HEK293T (cell line): ENCODE data around the gene GUCA2B.

Source experiments
- ARNT ChIP-seq: fragments of 450-650 bp; IDR thresholded peaks from 2 replicates; pipeline ENCODE4 v1.6.1; 2017; ENCODE audit warnings: mild to moderate bottlenecking
- BHLHE40 ChIP-seq: fragments of 450-650 bp; IDR thresholded peaks from 2 replicates; pipeline ENCODE4 v1.6.1; 2016; ENCODE audit warnings: mild to moderate bottlenecking, moderate library complexity, borderline replicate concordance
- CTBP1 ChIP-seq: fragments of 450-650 bp; IDR thresholded peaks from 2 replicates; pipeline ENCODE4 v1.6.1; 2016; ENCODE audit warnings: borderline replicate concordance
- ELF4 ChIP-seq: fragments of 450-650 bp; IDR thresholded peaks from 2 replicates; pipeline ENCODE4 v1.6.1; 2017; ENCODE audit warnings: antibody characterized with exemption
- FOXA1 ChIP-seq: fragments of 450-650 bp; IDR thresholded peaks from 2 replicates; pipeline ENCODE4 v1.6.1; 2016; ENCODE audit warnings: mild to moderate bottlenecking
- FOXK2 ChIP-seq: fragments of 450-650 bp; IDR thresholded peaks from 2 replicates; pipeline ENCODE4 v1.6.1; 2016; ENCODE audit warnings: mild to moderate bottlenecking
- FOXM1 ChIP-seq: fragments of 450-650 bp; IDR thresholded peaks from 2 replicates; pipeline ENCODE4 v1.6.1; 2017; ENCODE audit warnings: mild to moderate bottlenecking, borderline replicate concordance
- HDGF ChIP-seq: fragments of 450-650 bp; IDR thresholded peaks from 2 replicates; pipeline ENCODE4 v1.6.1; 2017; ENCODE audit warnings: antibody characterized with exemption, borderline replicate concordance
- NFRKB ChIP-seq: fragments of 450-650 bp; IDR thresholded peaks from 2 replicates; pipeline ENCODE4 v1.6.1; 2016; ENCODE audit warnings: mild to moderate bottlenecking, moderate library complexity
- SP1 ChIP-seq: fragments of 450-650 bp; IDR thresholded peaks from 2 replicates; pipeline ENCODE4 v1.6.1; 2017
- SUZ12 ChIP-seq: fragments of 450-650 bp; IDR thresholded peaks from 2 replicates; pipeline ENCODE4 v1.6.1; 2016; ENCODE audit warnings: mild to moderate bottlenecking
- ZNF384 ChIP-seq: fragments of 450-650 bp; IDR thresholded peaks from 2 replicates; pipeline ENCODE4 v1.6.1; 2016
- TF ChIP-seq, protein P1 (sequence below): fragments of 450-650 bp; IDR thresholded peaks from 2 replicates; pipeline ENCODE4 v1.6.1; 2016

GRCh38 chr1:42133390-42133789 is 19.8 kb upstream of the GUCA2B start:
- TF ChIP-seq FOXM1, result no peak
- no peak for TF ChIP-seq FOXK2
- TF ChIP-seq, protein P1, sequence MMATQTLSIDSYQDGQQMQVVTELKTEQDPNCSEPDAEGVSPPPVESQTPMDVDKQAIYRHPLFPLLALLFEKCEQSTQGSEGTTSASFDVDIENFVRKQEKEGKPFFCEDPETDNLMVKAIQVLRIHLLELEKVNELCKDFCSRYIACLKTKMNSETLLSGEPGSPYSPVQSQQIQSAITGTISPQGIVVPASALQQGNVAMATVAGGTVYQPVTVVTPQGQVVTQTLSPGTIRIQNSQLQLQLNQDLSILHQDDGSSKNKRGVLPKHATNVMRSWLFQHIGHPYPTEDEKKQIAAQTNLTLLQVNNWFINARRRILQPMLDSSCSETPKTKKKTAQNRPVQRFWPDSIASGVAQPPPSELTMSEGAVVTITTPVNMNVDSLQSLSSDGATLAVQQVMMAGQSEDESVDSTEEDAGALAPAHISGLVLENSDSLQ, result no peak
- no peak for TF ChIP-seq FOXA1
- no peak for TF ChIP-seq ARNT
- TF ChIP-seq ELF4, result no peak
- TF ChIP-seq BHLHE40, result no peak
- no peak for TF ChIP-seq HDGF
- TF ChIP-seq CTBP1, result no peak
- no peak for TF ChIP-seq SP1
- no peak for TF ChIP-seq NFRKB
- no peak for TF ChIP-seq ZNF384
- no peak for TF ChIP-seq SUZ12
